Measurements from ENCODE around the gene TOR3A. TPM values are rescaled to one million over a fixed set of nuclear protein-coding genes. Genes with fewer than 3 reads are reported as not detected.

TOR3A gene
- total and polyA plus RNA-seq, 2 experiments from 2014 or later: 26.5 to 29.5 TPM

DNA sequence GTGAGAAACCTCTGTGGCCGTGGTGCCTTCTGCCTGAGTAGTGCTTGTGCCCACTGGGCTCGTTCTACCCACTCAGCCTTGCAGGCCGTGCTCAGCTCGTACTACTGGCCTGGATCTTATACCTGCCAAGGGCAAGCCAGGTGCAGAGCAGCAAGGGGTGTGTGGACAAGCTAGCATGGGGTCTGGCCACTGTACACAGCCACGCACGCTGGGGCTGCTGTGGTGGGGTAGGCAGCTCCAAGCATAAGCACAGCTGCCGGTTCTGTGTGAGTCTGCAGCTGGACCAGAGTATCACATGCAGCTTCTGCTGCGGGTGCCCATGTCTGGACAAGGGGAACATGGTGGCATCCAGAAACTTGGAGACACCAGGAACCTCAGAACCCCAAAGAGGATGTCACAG, 39.8 kb upstream of the TOR3A start:
- no peak overlapping the region for H3K27ac ChIP-seq
- H3K4me1 ChIP-seq (ENCODE audit: low read depth): peaks cover 9% of the 10 kb centered on the region

DNA sequence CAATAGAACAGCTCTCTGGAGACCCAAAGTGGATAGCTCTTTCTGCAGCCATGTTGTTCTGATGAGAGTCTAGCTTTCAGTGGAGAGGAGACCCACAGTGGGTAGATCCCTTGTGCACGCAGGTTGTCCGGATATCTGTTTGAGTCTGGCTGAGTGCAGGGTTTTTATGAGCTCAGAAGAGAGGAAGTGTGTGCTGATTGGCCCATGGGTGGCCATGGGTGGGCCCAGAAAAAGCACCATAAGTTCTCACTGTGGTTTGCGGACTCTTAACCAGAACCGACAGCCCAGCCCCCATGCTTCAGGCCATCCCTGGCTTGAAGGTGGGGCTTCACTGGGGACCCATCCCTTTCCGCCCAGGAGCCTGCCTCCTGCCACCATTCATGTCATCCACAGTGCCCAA, 39.2 kb upstream of the TOR3A start:
- H3K4me1 ChIP-seq (ENCODE audit: low read depth): peaks cover 12% of the 10 kb centered on the region
- TF ChIP-seq, protein P1, sequence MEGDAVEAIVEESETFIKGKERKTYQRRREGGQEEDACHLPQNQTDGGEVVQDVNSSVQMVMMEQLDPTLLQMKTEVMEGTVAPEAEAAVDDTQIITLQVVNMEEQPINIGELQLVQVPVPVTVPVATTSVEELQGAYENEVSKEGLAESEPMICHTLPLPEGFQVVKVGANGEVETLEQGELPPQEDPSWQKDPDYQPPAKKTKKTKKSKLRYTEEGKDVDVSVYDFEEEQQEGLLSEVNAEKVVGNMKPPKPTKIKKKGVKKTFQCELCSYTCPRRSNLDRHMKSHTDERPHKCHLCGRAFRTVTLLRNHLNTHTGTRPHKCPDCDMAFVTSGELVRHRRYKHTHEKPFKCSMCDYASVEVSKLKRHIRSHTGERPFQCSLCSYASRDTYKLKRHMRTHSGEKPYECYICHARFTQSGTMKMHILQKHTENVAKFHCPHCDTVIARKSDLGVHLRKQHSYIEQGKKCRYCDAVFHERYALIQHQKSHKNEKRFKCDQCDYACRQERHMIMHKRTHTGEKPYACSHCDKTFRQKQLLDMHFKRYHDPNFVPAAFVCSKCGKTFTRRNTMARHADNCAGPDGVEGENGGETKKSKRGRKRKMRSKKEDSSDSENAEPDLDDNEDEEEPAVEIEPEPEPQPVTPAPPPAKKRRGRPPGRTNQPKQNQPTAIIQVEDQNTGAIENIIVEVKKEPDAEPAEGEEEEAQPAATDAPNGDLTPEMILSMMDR (IDR thresholded peaks at IDR 0.05; ENCODE audit: low read depth, low read length): no peak
- H3K27me3 ChIP-seq: no peaks in the 10 kb centered on the region
- H3K4me3 ChIP-seq: no peak overlapping the region
- no peaks in the 10 kb centered on the region for H3K36me3 ChIP-seq
- H3K27ac ChIP-seq: no peak overlapping the region
- no peak for DNase-seq (ENCODE audit: low read depth in 1 of 2, low spot score in 1 of 2)
- H3K9me3 ChIP-seq (ENCODE audit: low read depth): no peaks in the 10 kb centered on the region

More for the DNA sequence above, 39.8 kb upstream of the TOR3A start:
- H3K9me3 ChIP-seq (ENCODE audit: low read depth): no peaks in the 10 kb centered on the region
- H3K27me3 ChIP-seq: no peaks in the 10 kb centered on the region
- no peak for DNase-seq (ENCODE audit: low read depth in 1 of 2, low spot score in 1 of 2)
- TF ChIP-seq, protein P1 (IDR thresholded peaks at IDR 0.05; ENCODE audit: low read depth, low read length): no peak
- H3K4me3 ChIP-seq: no peak overlapping the region
- H3K36me3 ChIP-seq: no peaks in the 10 kb centered on the region

DNA sequence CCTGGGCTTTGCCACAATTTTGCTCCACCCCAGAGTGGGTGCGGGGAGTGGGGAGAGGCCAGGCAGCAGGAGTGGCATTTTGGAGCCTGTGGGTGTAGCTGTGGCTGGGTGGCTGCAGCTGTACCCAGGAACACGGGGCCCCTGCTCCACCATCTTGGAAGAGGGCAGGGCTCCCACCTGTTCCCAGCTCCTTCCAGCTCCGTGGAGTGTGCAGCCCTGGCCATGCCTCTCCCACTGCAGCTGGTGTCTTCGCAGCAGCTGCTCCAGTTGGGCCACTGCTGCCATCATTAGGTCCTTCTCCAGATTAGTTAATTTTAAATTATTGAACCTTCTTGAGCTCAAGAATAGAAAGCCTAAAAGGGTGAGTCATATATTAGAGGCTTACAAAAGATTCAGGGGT, 38.6 kb upstream of the TOR3A start:
- H3K27me3 ChIP-seq: no peaks in the 10 kb centered on the region
- H3K36me3 ChIP-seq: no peaks in the 10 kb centered on the region
- no peak overlapping the region for H3K4me3 ChIP-seq
- DNase-seq (ENCODE audit: low read depth in 1 of 2, low spot score in 1 of 2): no peak
- TF ChIP-seq, protein P1 (IDR thresholded peaks at IDR 0.05; ENCODE audit: low read depth, low read length): no peak
- no peaks in the 10 kb centered on the region for H3K9me3 ChIP-seq (ENCODE audit: low read depth)
- no peak overlapping the region for H3K27ac ChIP-seq
- H3K4me1 ChIP-seq (ENCODE audit: low read depth): peaks cover 17% of the 10 kb centered on the region

DNA sequence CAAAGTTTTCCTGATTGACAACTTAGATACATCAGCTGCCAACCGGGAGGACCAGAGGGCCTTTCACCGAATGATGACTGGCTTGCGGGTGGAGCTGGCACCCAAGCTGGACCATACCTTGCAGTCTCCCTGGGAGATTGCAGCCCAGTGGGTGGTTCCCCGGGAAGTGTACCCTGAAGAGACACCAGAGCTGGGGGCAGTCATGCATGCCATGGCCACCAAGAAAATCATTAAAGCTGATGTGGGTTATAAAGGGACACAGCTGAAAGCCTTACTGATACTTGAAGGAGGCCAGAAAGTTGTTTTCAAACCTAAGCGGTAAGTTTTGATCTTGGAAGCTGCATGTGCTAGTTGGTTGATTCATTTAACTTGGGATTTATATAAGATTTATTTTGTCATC, 38.0 kb upstream of the TOR3A start:
- no peaks in the 10 kb centered on the region for H3K9me3 ChIP-seq (ENCODE audit: low read depth)
- H3K4me3 ChIP-seq: no peak overlapping the region
- no peak for DNase-seq (ENCODE audit: low read depth in 1 of 2, low spot score in 1 of 2)
- TF ChIP-seq, protein P1 (IDR thresholded peaks at IDR 0.05; ENCODE audit: low read depth, low read length): no peak
- no peaks in the 10 kb centered on the region for H3K36me3 ChIP-seq
- no peaks in the 10 kb centered on the region for H3K27me3 ChIP-seq
- H3K4me1 ChIP-seq (ENCODE audit: low read depth): peaks cover 20% of the 10 kb centered on the region
- H3K27ac ChIP-seq: no peak overlapping the region

DNA sequence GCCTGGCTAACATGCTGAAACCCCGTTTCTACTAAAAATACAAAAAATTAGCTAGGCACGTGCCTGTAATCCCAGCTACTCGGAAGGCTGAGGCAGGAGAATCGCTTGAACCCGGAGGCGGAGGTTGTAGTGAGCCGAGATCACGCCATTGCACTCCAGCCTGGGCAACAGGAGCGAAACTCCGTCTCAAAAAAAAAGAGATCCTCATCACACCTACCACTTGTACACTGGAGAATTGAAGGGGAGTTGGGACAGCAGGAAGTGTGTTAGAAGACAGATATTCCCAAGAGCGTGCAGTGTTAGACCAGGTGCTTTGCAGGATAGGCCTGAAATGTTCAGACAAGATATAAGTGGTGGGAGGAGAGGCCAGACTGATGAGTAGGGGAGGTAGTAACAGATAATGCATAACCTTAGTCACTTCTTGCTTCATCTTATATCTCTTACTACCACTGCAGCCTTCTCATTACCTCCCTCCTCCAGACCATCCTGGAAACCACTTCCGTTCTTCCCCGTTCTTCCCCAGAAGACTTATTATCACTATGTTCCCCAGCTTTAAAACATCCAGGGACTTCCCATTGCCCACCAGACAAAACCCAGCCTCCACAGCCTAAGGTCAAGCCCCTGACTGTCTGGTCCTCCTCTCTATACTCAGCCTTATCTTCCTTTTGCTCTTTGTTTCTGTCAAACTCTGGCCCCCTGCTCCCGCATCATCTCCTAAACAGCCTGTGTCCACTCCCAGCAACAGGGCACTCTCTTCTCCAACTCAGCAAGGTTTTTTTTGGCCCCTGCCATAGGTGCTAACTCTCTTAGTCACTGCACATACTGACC, 34.8 kb upstream of the TOR3A start:
- Histone ChIP-seq H3K9me3 (ENCODE audit: low read depth) (no peaks in the 10 kb centered on the region), H3K4me1 (ENCODE audit: low read depth) (peaks cover 19% of the 10 kb centered on the region), H3K4me3 (no peak overlapping the region), H3K27ac (peak overlapping the region; percentile 13), H3K27me3 (no peaks in the 10 kb centered on the region), H3K36me3 (no peaks in the 10 kb centered on the region)
- peak; percentile 35 to 85 for DNase-seq (ENCODE audit: low read depth in 1 of 2, low spot score in 1 of 2)
- TF ChIP-seq, protein P1 (IDR thresholded peaks at IDR 0.05; ENCODE audit: low read depth, low read length): no peak
